Aorta (tissue), 5 donors: ENCODE results near the gene ATP2B3. TPM values are rescaled to one million over a fixed set of nuclear protein-coding genes. Genes with fewer than 3 reads are reported as not detected.

Experiments
- ATAC-seq: fragments of 200-7000 bp; cut with Tn5 transposase; one replicate; pipeline ENCODE4 v1.9.1; 2022; ENCODE audit warnings: moderate library complexity; ENCODE audit not compliant: low FRiP score
- DNase-seq, 2 donors: peaks; one replicate each; pipeline ENCODE4 v3.0.0-alpha.2; 2020
- H3K27ac ChIP-seq, 2 donors: one replicate each; pipeline ENCODE4 v1.5.1; 2013; ENCODE audit warnings: low read length in 2 of 2, mild to moderate bottlenecking in 2 of 2, moderate library complexity in 2 of 2, control low read depth in 1 of 2, inconsistent platforms in 1 of 2, low read depth in 1 of 2
- H3K27me3 ChIP-seq, 2 donors: one replicate each; pipeline ENCODE4 v1.6.1; 2013; ENCODE audit warnings: control low read depth in 1 of 2, low read length in 1 of 2, mild to moderate bottlenecking in 1 of 2, moderate library complexity in 1 of 2; ENCODE audit not compliant: insufficient read depth in 2 of 2, control insufficient read depth in 1 of 2
- H3K36me3 ChIP-seq, 2 donors: one replicate each; pipeline ENCODE4 v1.6.1; 2013; ENCODE audit warnings: control low read depth in 1 of 2, low read length in 1 of 2, mild to moderate bottlenecking in 1 of 2; ENCODE audit not compliant: insufficient read depth in 2 of 2, control insufficient read depth in 1 of 2
- H3K4me1 ChIP-seq, 2 donors: one replicate each; pipeline ENCODE4 v1.6.1; 2013; ENCODE audit warnings: low read length in 2 of 2, control low read depth in 1 of 2, mild to moderate bottlenecking in 1 of 2, moderate library complexity in 1 of 2; ENCODE audit not compliant: insufficient read depth in 2 of 2, control insufficient read depth in 1 of 2
- H3K4me3 ChIP-seq, 2 donors: one replicate each; pipeline ENCODE4 v1.5.1; 2013; ENCODE audit warnings: low read length in 2 of 2, control low read depth in 1 of 2, mild to moderate bottlenecking in 1 of 2
- H3K9me3 ChIP-seq: one replicate; pipeline ENCODE4 v1.6.1; 2013; ENCODE audit warnings: mild to moderate bottlenecking, low read length; ENCODE audit not compliant: control insufficient read depth
- WGBS, 2 donors: extraction: QIAGEN DNeasy Blood & Tissue Kit; methylation state at CpG; one replicate each; pipeline ENCODE4 v1.1.7; 2013; 5-methylcytosine and 5-hydroxymethylcytosine counted together
- intact Hi-C, 2 donors: fragments of 100-400 bp; cut with DNase I; formaldehyde crosslinking; loops; one replicate each; pipeline versions ENCODE4 v1.14.2 to v1.15.0; 2022
- polyA plus RNA-seq, 2 donors: library from polyadenylated mRNA; stranded (reverse); fragments of 200-250 nt; gene quantifications; one replicate each; pipeline ENCODE4 v1.2.3, GENCODE V29; 2013
- total RNA-seq, 2 donors: library from RNA; stranded (reverse); fragmentation: NEBNext Ultra II Directional; extraction: Animal tissue kit (Norgen Biotek cat#: 25700); gene quantifications; one replicate each; pipeline ENCODE4 v1.2.1, GENCODE V29; 2021
- donor health status: healthy with polysubstance abuse.
- donor health status: Bipolar disorder and iron deficiency.
- donor health status: DM: no; HTN: no; CAD: no.
- donor health status: DM: no; HTN: no; CAD: no.
- donor health status: DM: yes; HTN: yes; CAD: no.

The ATP2B3 gene
- total and polyA plus RNA-seq, 4 donors, result 0.19 to 0.27 (median 0.20) TPM; not detected in 1

GRCh38 chrX:153544727-153545126 lies 27.3 kb downstream of the ATP2B3 start:
- ATAC-seq (no peak), DNase-seq (no peak)
- H3K9me3 ChIP-seq, result no peaks in the 10 kb centered on the region
- no peaks in the 10 kb centered on the region for H3K27me3 ChIP-seq
- no peak overlapping the region for H3K4me3 ChIP-seq
- H3K27ac ChIP-seq, result no peak overlapping the region
- H3K4me1 ChIP-seq, result no peaks in the 10 kb centered on the region
- 80 to 87% methylated on average over 6 to 8 of the region's 8 CpGs for WGBS, 2 donors
- H3K36me3 ChIP-seq, result no peaks in the 10 kb centered on the region
- intact Hi-C loops, result no loop called here

GRCh38 chrX:153546386-153546785 lies 28.9 kb downstream of the ATP2B3 start:
- Histone ChIP-seq H3K27ac (no peak overlapping the region), H3K27me3 (no peaks in the 10 kb centered on the region), H3K4me1 (no peaks in the 10 kb centered on the region), H3K4me3 (no peak overlapping the region), H3K9me3 (no peaks in the 10 kb centered on the region), H3K36me3 (no peaks in the 10 kb centered on the region)
- WGBS, 2 donors, result 84 to 88% methylated on average over 10 to 11 of the region's 11 CpGs
- no peak for DNase-seq
- ATAC-seq, result no peak
- intact Hi-C loops, result no loop called here

- H3K36me3 ChIP-seq, result no peaks in the 10 kb centered on the region
- ATAC-seq, result no peak
- intact Hi-C loops, result no loop called here
- no peaks in the 10 kb centered on the region for H3K9me3 ChIP-seq
- no peak overlapping the region for H3K4me3 ChIP-seq
- WGBS, 2 donors, result 77 to 79% methylated on average over 7 of the region's 7 CpGs
- no peak for DNase-seq
- no peaks in the 10 kb centered on the region for H3K27me3 ChIP-seq
- H3K27ac ChIP-seq, result no peak overlapping the region
- no peaks in the 10 kb centered on the region for H3K4me1 ChIP-seq
These were observed 29.8 kb downstream of the ATP2B3 start for GRCh38 chrX:153547195-153547594.

- no peaks in the 10 kb centered on the region for H3K9me3 ChIP-seq
- 90 to 92% methylated on average over 17 of the region's 17 CpGs for WGBS, 2 donors
- no peak for DNase-seq
- H3K4me1 ChIP-seq, result no peaks in the 10 kb centered on the region
- no peaks in the 10 kb centered on the region for H3K36me3 ChIP-seq
- intact Hi-C loops, result no loop called here
- H3K27ac ChIP-seq, result no peak overlapping the region
- no peak overlapping the region for H3K4me3 ChIP-seq
- no peak for ATAC-seq
- H3K27me3 ChIP-seq, result no peaks in the 10 kb centered on the region
These were observed 31.8 kb downstream of the ATP2B3 start for GRCh38 chrX:153549231-153549630.

GRCh38 chrX:153549807-153550206 lies 32.4 kb downstream of the ATP2B3 start:
- DNase-seq (no peak), ATAC-seq (no peak)
- 81 to 87% methylated on average over 16 of the region's 16 CpGs for WGBS, 2 donors
- Histone ChIP-seq H3K4me1 (no peaks in the 10 kb centered on the region), H3K36me3 (no peaks in the 10 kb centered on the region), H3K9me3 (no peaks in the 10 kb centered on the region), H3K27me3 (no peaks in the 10 kb centered on the region), H3K27ac (no peak overlapping the region), H3K4me3 (no peak overlapping the region)
- intact Hi-C loops, result no loop called here

GRCh38 chrX:153551135-153551534 lies 33.7 kb downstream of the ATP2B3 start:
- Histone ChIP-seq H3K27ac (no peak overlapping the region), H3K4me1 (no peaks in the 10 kb centered on the region), H3K9me3 (no peaks in the 10 kb centered on the region), H3K36me3 (no peaks in the 10 kb centered on the region), H3K27me3 (no peaks in the 10 kb centered on the region), H3K4me3 (no peak overlapping the region)
- DNase-seq (no peak), ATAC-seq (no peak)
- intact Hi-C loops, result no loop called here
- 82 to 90% methylated on average over 5 of the region's 5 CpGs for WGBS, 2 donors

GRCh38 chrX:153554519-153555167 lies 37.2 kb downstream of the ATP2B3 start:
- ATAC-seq (peak; percentile 53), DNase-seq (peak; percentile 82 to 87)
- WGBS, 2 donors, result 39 to 48% methylated on average over 17 of the region's 17 CpGs
- H3K27ac ChIP-seq, result no peak overlapping the region
- H3K27me3 ChIP-seq, result no peaks in the 10 kb centered on the region
- intact Hi-C loops, result loop anchor here (2.0 to 5.0 kb wide), 3 partner anchors 113 to 398 kb away; no protein-coding TSS in a partner anchor
- no peak overlapping the region for H3K4me3 ChIP-seq
- no peaks in the 10 kb centered on the region for H3K4me1 ChIP-seq
- H3K36me3 ChIP-seq, result no peaks in the 10 kb centered on the region
- no peaks in the 10 kb centered on the region for H3K9me3 ChIP-seq

GRCh38 chrX:153556767-153557166 lies 39.3 kb downstream of the ATP2B3 start:
- Histone ChIP-seq H3K4me3 (no peak overlapping the region), H3K27ac (no peak overlapping the region), H3K27me3 (no peaks in the 10 kb centered on the region), H3K4me1 (no peaks in the 10 kb centered on the region), H3K9me3 (no peaks in the 10 kb centered on the region), H3K36me3 (no peaks in the 10 kb centered on the region)
- ATAC-seq (no peak), DNase-seq (no peak)
- WGBS, 2 donors, result 88 to 94% methylated on average over 12 of the region's 12 CpGs
- intact Hi-C loops, result loop anchor here (5.0 kb wide), 2 partner anchors 111 to 396 kb away; no protein-coding TSS in a partner anchor

- no peak for ATAC-seq
- H3K9me3 ChIP-seq, result no peaks in the 10 kb centered on the region
- no peaks in the 10 kb centered on the region for H3K4me1 ChIP-seq
- 81 to 86% methylated on average over 19 of the region's 19 CpGs for WGBS, 2 donors
- intact Hi-C loops, result loop anchor here (5.0 kb wide), 2 partner anchors 110 to 395 kb away; no protein-coding TSS in a partner anchor
- H3K27me3 ChIP-seq, result no peaks in the 10 kb centered on the region
- no peak overlapping the region for H3K4me3 ChIP-seq
- H3K36me3 ChIP-seq, result no peaks in the 10 kb centered on the region
- H3K27ac ChIP-seq, result no peak overlapping the region
- DNase-seq, result no peak
These were observed 40.3 kb downstream of the ATP2B3 start for GRCh38 chrX:153557618-153558355.
